Body of pancreas (tissue), 4 donors: ENCODE data around the gene KCNQ1OT1.

Source experiments
- POLR2A ChIP-seq, 3 donors: fragments of 450-650 bp; IDR thresholded peaks; one replicate each; pipeline ENCODE4 v1.6.1; 2016; ENCODE audit warnings: antibody characterized with exemption in 3 of 3, mild to moderate bottlenecking in 2 of 3
- TF ChIP-seq, protein P1 (sequence below), 7 experiments: fragments of 450-650 bp in 4 of 7; fragments of 200-600 bp in 3 of 7; sonication (generic) in 3 of 7; IDR thresholded peaks; one replicate each; pipeline ENCODE4 v1.5.1; 2016 to 2019; ENCODE audit warnings: antibody characterized with exemption in 7 of 7

DNA sequence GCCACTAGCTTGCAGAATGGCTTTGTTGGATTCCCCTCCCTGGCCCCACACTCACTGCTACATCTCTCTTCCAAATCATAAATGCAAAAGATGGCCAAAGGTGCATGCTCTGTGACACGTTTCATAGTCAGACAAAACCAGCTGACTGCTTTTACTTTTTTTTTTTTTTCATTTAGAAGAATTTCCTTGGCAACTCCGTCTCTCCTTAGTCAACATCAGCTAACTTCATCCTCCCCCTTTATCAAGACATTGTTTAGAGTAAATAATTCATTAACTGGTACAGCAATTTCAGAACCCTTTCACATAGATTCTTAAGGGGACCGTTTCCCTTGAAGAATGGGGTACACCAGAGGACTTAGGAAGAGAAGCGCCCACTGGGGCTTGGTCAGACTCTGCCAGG, 16.0 kb downstream of the KCNQ1OT1 start:
- TF ChIP-seq, protein P1, sequence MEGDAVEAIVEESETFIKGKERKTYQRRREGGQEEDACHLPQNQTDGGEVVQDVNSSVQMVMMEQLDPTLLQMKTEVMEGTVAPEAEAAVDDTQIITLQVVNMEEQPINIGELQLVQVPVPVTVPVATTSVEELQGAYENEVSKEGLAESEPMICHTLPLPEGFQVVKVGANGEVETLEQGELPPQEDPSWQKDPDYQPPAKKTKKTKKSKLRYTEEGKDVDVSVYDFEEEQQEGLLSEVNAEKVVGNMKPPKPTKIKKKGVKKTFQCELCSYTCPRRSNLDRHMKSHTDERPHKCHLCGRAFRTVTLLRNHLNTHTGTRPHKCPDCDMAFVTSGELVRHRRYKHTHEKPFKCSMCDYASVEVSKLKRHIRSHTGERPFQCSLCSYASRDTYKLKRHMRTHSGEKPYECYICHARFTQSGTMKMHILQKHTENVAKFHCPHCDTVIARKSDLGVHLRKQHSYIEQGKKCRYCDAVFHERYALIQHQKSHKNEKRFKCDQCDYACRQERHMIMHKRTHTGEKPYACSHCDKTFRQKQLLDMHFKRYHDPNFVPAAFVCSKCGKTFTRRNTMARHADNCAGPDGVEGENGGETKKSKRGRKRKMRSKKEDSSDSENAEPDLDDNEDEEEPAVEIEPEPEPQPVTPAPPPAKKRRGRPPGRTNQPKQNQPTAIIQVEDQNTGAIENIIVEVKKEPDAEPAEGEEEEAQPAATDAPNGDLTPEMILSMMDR (IDR thresholded peaks at IDR 0.05) = no peak
- no peak for TF ChIP-seq POLR2A (IDR thresholded peaks at IDR 0.05)
